ENCODE measurements around the gene TSFM.
A peak's percentile ranks its signal among the peaks of the same experiment; 100 is the strongest.

TSFM gene

DNA sequence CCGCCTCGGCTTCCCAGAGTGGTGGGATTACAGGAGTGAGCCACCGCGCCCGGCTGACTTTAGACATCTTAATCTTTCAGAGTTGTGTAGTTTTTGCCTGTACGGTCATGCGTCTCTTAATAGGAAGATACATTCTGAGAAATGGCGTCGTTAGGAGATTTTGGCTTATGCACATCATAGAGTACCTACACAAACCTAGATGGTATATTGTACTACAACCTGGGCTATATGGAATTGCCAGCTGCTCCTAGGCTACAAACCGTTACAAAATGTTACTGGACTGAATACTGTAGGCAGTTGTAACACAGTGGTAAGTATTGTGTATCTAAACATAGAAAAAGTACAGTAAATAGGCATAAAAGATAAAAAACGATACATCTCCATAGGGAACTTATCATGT, 1.3 kb downstream of the TSFM start:
- no peak for TF ChIP-seq ZNF565 (CRISPR knock-in tag; conservative IDR thresholded peaks at IDR 0.05; ENCODE audit: low read depth)
- no peak for TF ChIP-seq ZFP3 (CRISPR knock-in tag; IDR thresholded peaks at IDR 0.05)
- TF ChIP-seq ZNF70 (CRISPR knock-in tag; IDR thresholded peaks at IDR 0.05), result no peak
- no peak for TF ChIP-seq ZFP30 (CRISPR knock-in tag; IDR thresholded peaks at IDR 0.05)
- no peak for TF ChIP-seq ZNF8 (CRISPR knock-in tag; IDR thresholded peaks at IDR 0.05)
- TF ChIP-seq ESRRG (CRISPR knock-in tag; IDR thresholded peaks at IDR 0.05), result no peak
- no peak for TF ChIP-seq ARNTL (CRISPR knock-in tag; IDR thresholded peaks at IDR 0.05; ENCODE audit: borderline replicate concordance, low read depth)
- TF ChIP-seq GLIS3 (CRISPR knock-in tag; IDR thresholded peaks at IDR 0.05), result no peak
- TF ChIP-seq, protein P1, sequence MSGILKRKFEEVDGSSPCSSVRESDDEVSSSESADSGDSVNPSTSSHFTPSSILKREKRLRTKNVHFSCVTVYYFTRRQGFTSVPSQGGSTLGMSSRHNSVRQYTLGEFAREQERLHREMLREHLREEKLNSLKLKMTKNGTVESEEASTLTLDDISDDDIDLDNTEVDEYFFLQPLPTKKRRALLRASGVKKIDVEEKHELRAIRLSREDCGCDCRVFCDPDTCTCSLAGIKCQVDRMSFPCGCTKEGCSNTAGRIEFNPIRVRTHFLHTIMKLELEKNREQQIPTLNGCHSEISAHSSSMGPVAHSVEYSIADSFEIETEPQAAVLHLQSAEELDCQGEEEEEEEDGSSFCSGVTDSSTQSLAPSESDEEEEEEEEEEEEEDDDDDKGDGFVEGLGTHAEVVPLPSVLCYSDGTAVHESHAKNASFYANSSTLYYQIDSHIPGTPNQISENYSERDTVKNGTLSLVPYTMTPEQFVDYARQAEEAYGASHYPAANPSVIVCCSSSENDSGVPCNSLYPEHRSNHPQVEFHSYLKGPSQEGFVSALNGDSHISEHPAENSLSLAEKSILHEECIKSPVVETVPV (CRISPR knock-in tag; IDR thresholded peaks at IDR 0.05), result no peak
- TF ChIP-seq, protein P2, sequence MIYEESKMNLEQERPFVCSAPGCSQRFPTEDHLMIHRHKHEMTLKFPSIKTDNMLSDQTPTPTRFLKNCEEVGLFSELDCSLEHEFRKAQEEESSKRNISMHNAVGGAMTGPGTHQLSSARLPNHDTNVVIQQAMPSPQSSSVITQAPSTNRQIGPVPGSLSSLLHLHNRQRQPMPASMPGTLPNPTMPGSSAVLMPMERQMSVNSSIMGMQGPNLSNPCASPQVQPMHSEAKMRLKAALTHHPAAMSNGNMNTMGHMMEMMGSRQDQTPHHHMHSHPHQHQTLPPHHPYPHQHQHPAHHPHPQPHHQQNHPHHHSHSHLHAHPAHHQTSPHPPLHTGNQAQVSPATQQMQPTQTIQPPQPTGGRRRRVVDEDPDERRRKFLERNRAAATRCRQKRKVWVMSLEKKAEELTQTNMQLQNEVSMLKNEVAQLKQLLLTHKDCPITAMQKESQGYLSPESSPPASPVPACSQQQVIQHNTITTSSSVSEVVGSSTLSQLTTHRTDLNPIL (CRISPR knock-in tag; IDR thresholded peaks at IDR 0.05; ENCODE audit: low read depth), result no peak
- no peak for TF ChIP-seq BACH2 (CRISPR knock-in tag; IDR thresholded peaks at IDR 0.05; ENCODE audit: borderline replicate concordance)
- TF ChIP-seq, protein P3, sequence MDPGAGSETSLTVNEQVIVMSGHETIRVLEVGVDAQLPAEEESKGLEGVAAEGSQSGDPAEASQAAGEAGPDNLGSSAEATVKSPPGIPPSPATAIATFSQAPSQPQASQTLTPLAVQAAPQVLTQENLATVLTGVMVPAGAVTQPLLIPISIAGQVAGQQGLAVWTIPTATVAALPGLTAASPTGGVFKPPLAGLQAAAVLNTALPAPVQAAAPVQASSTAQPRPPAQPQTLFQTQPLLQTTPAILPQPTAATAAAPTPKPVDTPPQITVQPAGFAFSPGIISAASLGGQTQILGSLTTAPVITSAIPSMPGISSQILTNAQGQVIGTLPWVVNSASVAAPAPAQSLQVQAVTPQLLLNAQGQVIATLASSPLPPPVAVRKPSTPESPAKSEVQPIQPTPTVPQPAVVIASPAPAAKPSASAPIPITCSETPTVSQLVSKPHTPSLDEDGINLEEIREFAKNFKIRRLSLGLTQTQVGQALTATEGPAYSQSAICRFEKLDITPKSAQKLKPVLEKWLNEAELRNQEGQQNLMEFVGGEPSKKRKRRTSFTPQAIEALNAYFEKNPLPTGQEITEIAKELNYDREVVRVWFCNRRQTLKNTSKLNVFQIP (CRISPR knock-in tag; IDR thresholded peaks at IDR 0.05; ENCODE audit: borderline replicate concordance, low read depth), result no peak
- no peak for TF ChIP-seq TCF4 (CRISPR knock-in tag; IDR thresholded peaks at IDR 0.05; ENCODE audit: borderline replicate concordance)
- TF ChIP-seq OSR1 (CRISPR knock-in tag; IDR thresholded peaks at IDR 0.05), result no peak
- TF ChIP-seq, protein P4, sequence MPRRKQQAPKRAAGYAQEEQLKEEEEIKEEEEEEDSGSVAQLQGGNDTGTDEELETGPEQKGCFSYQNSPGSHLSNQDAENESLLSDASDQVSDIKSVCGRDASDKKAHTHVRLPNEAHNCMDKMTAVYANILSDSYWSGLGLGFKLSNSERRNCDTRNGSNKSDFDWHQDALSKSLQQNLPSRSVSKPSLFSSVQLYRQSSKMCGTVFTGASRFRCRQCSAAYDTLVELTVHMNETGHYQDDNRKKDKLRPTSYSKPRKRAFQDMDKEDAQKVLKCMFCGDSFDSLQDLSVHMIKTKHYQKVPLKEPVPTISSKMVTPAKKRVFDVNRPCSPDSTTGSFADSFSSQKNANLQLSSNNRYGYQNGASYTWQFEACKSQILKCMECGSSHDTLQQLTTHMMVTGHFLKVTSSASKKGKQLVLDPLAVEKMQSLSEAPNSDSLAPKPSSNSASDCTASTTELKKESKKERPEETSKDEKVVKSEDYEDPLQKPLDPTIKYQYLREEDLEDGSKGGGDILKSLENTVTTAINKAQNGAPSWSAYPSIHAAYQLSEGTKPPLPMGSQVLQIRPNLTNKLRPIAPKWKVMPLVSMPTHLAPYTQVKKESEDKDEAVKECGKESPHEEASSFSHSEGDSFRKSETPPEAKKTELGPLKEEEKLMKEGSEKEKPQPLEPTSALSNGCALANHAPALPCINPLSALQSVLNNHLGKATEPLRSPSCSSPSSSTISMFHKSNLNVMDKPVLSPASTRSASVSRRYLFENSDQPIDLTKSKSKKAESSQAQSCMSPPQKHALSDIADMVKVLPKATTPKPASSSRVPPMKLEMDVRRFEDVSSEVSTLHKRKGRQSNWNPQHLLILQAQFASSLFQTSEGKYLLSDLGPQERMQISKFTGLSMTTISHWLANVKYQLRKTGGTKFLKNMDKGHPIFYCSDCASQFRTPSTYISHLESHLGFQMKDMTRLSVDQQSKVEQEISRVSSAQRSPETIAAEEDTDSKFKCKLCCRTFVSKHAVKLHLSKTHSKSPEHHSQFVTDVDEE (CRISPR knock-in tag; IDR thresholded peaks at IDR 0.05), result no peak
- TF ChIP-seq, protein P5, sequence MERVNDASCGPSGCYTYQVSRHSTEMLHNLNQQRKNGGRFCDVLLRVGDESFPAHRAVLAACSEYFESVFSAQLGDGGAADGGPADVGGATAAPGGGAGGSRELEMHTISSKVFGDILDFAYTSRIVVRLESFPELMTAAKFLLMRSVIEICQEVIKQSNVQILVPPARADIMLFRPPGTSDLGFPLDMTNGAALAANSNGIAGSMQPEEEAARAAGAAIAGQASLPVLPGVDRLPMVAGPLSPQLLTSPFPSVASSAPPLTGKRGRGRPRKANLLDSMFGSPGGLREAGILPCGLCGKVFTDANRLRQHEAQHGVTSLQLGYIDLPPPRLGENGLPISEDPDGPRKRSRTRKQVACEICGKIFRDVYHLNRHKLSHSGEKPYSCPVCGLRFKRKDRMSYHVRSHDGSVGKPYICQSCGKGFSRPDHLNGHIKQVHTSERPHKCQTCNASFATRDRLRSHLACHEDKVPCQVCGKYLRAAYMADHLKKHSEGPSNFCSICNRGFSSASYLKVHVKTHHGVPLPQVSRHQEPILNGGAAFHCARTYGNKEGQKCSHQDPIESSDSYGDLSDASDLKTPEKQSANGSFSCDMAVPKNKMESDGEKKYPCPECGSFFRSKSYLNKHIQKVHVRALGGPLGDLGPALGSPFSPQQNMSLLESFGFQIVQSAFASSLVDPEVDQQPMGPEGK (CRISPR knock-in tag; IDR thresholded peaks at IDR 0.05; ENCODE audit: borderline replicate concordance), result no peak
- TF ChIP-seq PPARA (CRISPR knock-in tag; IDR thresholded peaks at IDR 0.05; ENCODE audit: borderline replicate concordance), result no peak
- TF ChIP-seq TOX (CRISPR knock-in tag; IDR thresholded peaks at IDR 0.05; ENCODE audit: borderline replicate concordance), result no peak
- no peak for TF ChIP-seq ZC3H10 (CRISPR knock-in tag; IDR thresholded peaks at IDR 0.05)
- TF ChIP-seq SNAI2 (CRISPR knock-in tag; IDR thresholded peaks at IDR 0.05), result no peak
- ATAC-seq, result no peak

DNA sequence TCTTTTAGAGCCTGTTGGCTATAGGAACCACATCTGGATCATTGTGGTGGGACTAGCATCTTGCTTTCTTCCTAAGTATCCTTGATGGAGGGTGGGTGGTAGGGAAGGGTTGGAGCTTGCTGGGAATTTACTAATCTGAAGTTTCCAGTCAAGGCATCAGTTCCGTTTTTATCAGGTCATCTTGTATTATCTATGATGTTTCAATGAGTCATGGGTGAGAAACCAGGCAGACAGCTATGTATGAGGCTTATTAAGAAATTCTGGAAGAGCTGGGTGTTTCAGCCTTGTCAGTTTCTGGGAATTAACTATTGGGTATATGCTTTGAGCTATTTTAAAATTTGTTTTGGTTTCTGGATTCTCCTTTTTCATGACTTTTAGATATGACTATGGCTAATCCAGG, 11.3 kb downstream of the TSFM start:
- peak; percentile 74 for ATAC-seq
- TF ChIP-seq ZFP3 (CRISPR knock-in tag; IDR thresholded peaks at IDR 0.05) (no peak), ISL1 (CRISPR knock-in tag; IDR thresholded peaks at IDR 0.05) (peak; percentile 23; the same call in 1 of the 2 replicates)

DNA sequence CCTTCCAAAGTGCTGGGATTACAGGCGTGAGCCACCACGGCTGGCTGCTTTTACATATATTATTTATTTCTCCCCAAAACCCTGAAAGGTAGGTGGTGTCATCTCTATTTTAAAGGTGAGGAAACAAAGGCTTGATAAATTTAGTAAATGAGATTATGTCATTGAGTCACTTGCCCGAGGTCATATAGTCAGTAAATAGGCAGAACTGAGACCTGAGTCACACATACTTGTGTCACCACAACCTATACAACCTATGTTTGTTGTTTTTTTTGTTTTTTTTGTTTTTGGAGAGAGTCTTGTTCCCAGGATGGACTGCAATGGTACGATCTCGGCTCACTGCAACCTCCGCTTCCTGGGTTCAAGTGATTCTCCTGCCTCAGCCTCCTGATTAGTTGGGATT, 12.8 kb downstream of the TSFM start:
- TF ChIP-seq BACH2 (CRISPR knock-in tag; IDR thresholded peaks at IDR 0.05; ENCODE audit: borderline replicate concordance), result no peak
- no peak for ATAC-seq

DNA sequence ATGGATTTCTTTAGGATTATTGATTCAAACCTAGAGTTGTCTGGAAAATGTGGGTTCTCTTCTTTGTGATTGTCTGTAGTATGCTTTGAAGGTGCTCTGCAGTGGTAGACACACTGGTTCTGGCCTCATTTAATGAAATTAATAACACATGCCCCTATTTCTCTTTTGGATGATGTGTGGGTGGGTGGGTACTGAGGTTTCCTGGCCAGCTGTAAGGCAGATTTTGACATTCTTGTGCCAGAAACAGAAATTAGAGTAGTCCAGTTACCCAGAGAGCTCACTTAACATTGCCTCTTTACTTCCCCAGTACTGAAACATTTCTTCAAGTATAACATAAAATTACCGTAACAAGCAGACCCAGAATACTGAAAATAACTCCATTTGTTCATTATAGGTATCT, 14.4 kb downstream of the TSFM start:
- no peak for ATAC-seq
- TF ChIP-seq TOX (CRISPR knock-in tag; IDR thresholded peaks at IDR 0.05; ENCODE audit: borderline replicate concordance) (no peak), TCF4 (CRISPR knock-in tag; IDR thresholded peaks at IDR 0.05; ENCODE audit: borderline replicate concordance) (no peak), ISL1 (CRISPR knock-in tag; IDR thresholded peaks at IDR 0.05) (no peak), ARNTL (CRISPR knock-in tag; IDR thresholded peaks at IDR 0.05; ENCODE audit: borderline replicate concordance, low read depth) (no peak), OSR1 (CRISPR knock-in tag; IDR thresholded peaks at IDR 0.05) (no peak), BACH2 (CRISPR knock-in tag; IDR thresholded peaks at IDR 0.05; ENCODE audit: borderline replicate concordance) (no peak), ZFP30 (CRISPR knock-in tag; IDR thresholded peaks at IDR 0.05) (no peak), PPARA (CRISPR knock-in tag; IDR thresholded peaks at IDR 0.05; ENCODE audit: borderline replicate concordance) (no peak), ESRRG (CRISPR knock-in tag; IDR thresholded peaks at IDR 0.05) (no peak), ZNF565 (CRISPR knock-in tag; conservative IDR thresholded peaks at IDR 0.05; ENCODE audit: low read depth) (no peak)
- TF ChIP-seq, protein P5 (CRISPR knock-in tag; IDR thresholded peaks at IDR 0.05; ENCODE audit: borderline replicate concordance), result no peak
- TF ChIP-seq, protein P1 (CRISPR knock-in tag; IDR thresholded peaks at IDR 0.05), result no peak

Data from SK-N-SH treated with all-trans-retinoic acid at 6 μM for 48 hours (cell line).